ENCODE results near the gene MYCBP.
"Not testable (repeated sequence)": the region's sequence is repeated elsewhere in the genome, so short reads cannot be mapped to it uniquely, and the experiment has no call there.

MYCBP gene, protein sequence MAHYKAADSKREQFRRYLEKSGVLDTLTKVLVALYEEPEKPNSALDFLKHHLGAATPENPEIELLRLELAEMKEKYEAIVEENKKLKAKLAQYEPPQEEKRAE

DNA sequence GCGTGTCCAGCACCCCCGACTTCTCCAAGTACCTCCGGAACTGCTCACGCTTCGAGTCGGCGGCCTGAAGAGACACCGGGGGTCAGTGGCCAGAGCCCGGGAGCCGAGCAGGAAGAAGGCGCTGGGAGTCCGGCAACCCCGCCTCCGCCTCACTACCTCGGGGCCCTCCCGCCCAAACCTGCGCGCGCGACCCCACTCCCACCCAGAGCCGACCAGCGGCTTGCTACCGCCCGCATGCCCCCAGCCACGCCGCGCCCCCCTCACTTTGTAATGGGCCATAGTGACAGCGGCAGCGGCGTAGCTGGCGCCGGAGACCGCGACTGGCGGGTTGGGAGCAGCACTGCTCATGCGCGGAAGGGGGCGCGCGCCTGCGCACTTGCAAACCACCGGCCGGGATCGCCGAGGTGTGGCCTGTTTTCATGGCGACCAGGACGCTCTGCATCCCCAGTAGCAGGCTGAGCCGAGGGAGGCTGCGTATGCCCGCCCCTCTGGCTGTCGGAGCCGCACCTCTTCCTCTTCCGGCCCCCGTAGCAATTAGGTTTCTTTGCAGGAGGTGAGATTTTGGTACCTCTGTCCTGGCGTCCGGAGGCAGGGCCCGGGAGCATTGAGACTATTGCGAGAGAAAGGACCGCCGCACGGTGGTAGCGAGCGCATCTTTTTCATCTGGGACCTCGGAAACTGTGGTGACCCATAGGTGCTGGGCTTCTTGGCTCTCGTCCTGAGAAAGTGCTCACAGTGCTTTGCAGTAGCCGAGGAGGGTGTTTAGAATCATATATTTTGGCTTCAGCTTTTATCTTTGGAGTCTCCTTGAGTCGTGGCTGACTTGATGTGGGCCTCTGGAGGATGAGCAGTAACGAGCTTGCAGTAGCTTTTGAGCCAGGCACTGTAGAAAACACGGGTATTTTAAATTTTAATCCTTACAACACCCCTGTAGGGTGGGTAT, at the start of gene MYCBP:
Gene MYCBP, minus strand, starts transcription at position 322 of the 943 bp plus-strand sequence. Its CDS starts 43 bp downstream, at position 279.
- DNase-seq (ENCODE audit: low spot score) = peak; percentile 99
- TF ChIP-seq CTCF (IDR thresholded peaks at IDR 0.05; ENCODE audit: extremely low read depth, missing control alignments) = no peak

DNA sequence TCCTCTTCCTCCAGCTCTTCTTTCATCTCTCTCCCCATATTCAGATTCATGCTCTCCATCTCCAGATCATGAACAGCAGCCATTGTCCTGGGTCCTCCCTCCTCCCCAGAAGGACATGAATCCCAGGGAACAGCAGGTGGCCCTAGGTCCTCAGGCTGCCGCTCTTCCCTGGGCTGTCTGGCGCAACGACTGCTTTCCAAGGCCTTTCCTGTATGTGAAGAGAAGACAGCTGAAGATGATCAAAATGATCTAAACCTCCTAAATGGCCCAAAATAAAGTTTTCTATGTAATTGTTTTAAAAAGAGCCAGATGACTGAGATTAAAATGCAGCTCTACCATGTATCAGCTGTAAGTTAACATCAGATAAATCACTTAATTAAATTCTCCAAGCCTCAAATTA, 46.0 kb upstream of the MYCBP start:
- DNase-seq (ENCODE audit: low spot score) = no peak
- TF ChIP-seq CTCF (IDR thresholded peaks at IDR 0.05; ENCODE audit: extremely low read depth, missing control alignments) = no peak

DNA sequence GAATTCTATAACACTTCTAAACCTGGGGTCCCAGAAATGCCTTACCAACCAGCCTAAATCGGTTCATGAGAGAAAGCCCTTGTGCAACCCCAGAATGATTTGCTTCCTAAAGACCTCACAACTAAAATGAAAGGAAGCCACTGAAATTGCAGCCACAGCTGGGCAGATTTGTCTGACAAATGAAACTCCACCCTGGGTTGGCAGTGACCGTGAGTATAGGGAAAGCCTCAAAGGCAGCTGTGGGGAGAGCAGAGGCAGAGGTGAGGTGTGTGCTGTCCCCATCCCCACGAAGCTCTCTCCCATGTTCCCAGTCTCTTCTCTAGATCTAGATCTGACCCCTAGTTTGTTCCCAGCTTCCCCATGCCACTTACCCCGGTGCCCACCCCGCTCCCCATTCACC, 45.4 kb upstream of the MYCBP start:
- DNase-seq (ENCODE audit: low spot score) = no peak
- no peak for TF ChIP-seq CTCF (IDR thresholded peaks at IDR 0.05; ENCODE audit: extremely low read depth, missing control alignments)

- no peak for DNase-seq (ENCODE audit: low spot score)
- no peak for TF ChIP-seq CTCF (IDR thresholded peaks at IDR 0.05; ENCODE audit: extremely low read depth, missing control alignments)
Observed at GRCh38 chr1:38917772-38918171, 44.6 kb upstream of the MYCBP start.

DNA sequence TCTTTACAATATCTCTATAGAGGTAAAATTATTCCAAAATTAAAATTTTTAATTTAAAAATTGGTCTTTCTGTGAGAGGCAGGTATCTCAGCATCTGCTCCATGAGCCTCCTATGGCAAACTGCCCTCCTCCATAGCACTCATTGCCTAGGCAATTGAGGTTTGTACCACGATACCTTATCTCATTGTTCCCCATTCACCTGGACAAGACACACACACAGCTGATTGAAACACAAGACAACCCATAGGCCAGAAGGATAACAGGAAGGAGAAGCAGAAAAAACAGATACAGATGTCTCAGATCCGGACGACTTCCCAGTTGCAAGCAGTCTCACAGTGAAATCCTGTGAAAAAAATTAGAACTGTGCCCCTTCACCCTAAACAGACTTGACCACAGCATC, 44.2 kb upstream of the MYCBP start:
- no peak for DNase-seq (ENCODE audit: low spot score)
- no peak for TF ChIP-seq CTCF (IDR thresholded peaks at IDR 0.05; ENCODE audit: extremely low read depth, missing control alignments)

DNA sequence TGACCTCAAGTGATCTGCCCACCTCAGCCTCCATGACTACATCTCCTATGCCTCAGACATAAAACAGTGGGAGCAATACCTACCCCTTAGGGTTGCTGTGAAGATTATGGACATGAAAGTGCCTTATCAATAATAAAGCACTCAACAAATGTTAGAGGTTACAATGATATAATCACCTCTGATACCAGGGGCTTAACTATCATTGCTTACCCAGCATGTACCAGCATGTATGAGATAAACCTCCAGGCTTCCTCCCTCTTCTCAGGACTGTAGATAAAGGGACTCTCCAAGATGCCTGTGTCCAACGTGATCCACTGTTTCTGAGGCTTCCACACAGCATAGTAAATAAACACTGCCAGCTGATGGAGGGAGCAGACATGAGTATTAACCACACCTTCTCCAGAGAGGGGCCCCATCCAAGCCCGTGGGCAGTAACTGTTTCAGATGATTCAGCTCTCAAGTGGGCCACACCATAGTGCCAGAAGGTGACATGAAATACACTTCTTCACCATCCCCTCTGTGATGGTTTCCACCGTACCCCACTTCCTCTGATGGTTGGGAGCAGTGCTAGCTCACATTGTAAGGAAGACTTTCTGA, 42.3 kb upstream of the MYCBP start:
- DNase-seq (ENCODE audit: low spot score) = no peak

GRCh38 chr1:38914908-38915307, 41.8 kb upstream of the MYCBP start:
- not testable (repeated sequence) for DNase-seq (ENCODE audit: low spot score)

More for the DNA sequence above, 42.3 kb upstream of the MYCBP start:
- no peak for TF ChIP-seq CTCF (IDR thresholded peaks at IDR 0.05; ENCODE audit: extremely low read depth, missing control alignments)

All from GM20000 (cell line).